ENCODE results near the gene HES4.

DNA sequence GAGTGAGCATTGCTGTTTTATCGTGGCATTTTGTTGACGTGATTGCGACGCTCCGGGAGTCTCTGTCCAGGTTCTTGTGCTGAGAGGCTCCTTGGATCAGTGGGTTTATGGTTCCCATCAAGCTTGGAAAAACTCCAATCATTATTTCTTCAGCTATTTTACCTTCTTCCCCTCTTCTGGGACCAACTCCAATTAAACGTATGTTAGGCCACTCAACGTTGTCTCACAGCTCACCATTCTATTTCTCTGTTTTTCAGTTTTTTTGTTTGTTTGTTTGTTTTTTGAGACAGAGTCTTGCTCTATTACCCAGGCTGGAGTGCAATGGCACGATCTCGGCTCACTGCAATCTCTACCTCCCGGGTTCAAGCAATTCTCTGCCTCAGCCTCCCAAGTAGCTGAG lies 8.0 kb downstream of the HES4 start:
- TF ChIP-seq, protein P1, sequence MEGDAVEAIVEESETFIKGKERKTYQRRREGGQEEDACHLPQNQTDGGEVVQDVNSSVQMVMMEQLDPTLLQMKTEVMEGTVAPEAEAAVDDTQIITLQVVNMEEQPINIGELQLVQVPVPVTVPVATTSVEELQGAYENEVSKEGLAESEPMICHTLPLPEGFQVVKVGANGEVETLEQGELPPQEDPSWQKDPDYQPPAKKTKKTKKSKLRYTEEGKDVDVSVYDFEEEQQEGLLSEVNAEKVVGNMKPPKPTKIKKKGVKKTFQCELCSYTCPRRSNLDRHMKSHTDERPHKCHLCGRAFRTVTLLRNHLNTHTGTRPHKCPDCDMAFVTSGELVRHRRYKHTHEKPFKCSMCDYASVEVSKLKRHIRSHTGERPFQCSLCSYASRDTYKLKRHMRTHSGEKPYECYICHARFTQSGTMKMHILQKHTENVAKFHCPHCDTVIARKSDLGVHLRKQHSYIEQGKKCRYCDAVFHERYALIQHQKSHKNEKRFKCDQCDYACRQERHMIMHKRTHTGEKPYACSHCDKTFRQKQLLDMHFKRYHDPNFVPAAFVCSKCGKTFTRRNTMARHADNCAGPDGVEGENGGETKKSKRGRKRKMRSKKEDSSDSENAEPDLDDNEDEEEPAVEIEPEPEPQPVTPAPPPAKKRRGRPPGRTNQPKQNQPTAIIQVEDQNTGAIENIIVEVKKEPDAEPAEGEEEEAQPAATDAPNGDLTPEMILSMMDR (conservative IDR thresholded peaks at IDR 0.05), result no peak
- no peak for TF ChIP-seq ZFX (IDR thresholded peaks at IDR 0.05)
